GM19193 (cell line): ENCODE results near the gene SLC10A3.

Experiments used
- POLR2A ChIP-seq: IDR thresholded peaks from 4 replicates; pipeline ENCODE4 v1.6.1; 2011; ENCODE audit not compliant: insufficient read depth, insufficient read length; ENCODE audit errors: extremely low read depth

SLC10A3 gene

DNA sequence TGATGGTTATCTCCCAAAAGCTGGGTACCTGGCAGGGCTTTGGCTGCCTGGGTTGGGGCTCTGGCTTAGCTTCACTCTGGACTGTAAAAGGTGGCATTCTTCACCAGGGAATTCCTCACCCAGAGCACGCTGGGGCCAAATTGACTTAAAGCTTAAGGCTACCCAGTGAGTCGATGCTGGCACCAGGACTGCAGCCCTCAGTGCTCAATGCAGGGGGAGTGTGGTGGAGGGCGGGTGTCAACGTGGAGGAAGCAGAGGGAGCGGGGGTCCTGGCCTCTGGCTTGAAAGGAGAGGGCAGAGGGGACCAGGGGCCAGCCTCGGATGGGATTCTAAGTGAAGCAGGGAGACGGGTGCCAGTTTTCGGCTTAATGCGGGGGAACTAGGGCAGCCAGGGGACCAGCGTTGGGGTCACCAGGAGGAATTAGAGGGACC is 46.9 kb downstream of the SLC10A3 start:
- no peak for TF ChIP-seq POLR2A

DNA sequence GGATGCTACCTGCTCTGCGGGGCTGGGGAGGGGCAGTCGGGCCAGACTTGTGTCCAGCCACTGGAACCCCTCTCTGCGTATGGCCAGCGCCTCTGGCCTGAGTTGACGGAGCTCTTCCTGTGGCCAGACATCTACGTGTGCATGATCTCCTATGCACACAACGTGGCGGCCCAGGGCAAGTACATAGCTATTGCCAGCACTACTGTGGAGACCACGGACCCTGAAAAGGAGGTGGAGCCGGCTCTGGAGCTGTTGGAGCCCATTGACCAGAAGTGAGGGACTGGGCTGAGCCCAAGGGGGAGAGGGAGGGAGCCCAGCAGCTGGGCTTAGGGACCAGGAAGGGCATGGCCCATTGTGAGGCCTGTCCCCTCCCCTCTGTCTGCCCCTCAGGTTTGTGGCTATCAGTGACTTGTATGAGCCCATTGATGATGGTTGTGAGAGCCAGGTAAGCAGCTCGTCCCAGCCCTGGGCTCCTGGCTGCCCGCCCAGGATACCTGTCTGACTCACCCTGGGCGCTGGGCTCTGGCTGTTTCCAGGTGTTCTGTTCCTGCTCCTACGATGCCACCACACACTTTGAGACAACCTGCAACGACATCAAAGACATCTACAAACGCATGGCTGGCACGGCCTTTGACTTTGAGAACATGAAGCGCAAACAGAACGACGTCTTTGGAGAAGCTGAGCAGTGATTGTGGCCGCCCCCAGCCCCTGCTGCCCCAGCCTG is 48.3 kb downstream of the SLC10A3 start:
- TF ChIP-seq POLR2A, result no peak

DNA sequence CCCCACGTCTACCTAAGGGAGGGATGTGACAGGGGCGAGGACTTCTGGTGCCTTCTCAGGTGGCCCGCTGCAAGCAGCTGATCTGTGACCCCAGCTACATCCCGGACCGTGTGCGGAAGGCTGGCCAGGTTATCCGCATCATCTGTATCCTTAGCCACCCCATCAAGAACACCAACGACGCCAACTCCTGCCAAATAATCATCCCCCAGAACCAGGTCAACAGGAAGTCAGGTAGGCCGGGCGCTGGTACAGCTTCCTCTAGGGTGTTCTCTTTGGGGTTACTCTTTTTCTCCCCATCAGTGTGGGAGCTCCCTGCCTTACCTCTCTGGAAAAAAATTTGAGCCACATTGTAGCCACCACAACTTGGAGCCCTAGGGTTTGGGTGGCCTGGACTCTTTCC is 48.9 kb downstream of the SLC10A3 start:
- no peak for TF ChIP-seq POLR2A

DNA sequence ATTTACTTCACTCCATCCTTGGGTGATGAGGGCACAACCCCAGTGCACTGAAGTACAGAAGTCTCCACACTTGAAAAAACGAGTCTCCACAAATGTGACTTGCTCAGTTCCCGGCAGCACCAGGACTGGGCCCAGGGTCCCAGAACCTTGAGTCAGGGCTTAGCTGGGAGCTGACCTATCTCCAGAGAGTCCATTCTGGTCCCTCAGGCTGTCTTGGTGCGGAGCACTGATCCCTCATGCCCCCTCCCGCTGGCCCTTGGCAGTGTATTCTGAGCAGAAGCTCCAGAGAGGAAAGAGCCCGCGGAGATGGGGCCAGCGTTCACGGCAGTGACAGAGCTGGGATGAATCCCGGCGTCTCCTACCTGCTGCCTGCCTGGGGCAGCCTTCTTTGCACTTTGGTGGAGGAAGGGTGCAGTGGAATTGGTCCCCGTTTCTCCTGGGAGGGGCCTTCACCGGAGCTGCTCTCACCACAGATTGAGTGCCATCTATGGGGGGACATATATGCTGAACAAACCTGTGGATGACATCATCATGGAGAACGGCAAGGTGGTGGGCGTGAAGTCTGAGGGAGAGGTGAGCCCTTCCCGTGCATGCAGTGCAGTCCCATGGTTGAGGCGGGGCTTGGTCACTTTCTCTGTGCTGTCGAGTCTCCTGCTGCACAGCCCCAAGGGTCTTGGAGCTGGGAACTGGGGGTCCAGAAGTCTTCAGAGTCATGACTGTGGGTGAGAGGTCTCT is 49.6 kb downstream of the SLC10A3 start:
- no peak for TF ChIP-seq POLR2A

DNA sequence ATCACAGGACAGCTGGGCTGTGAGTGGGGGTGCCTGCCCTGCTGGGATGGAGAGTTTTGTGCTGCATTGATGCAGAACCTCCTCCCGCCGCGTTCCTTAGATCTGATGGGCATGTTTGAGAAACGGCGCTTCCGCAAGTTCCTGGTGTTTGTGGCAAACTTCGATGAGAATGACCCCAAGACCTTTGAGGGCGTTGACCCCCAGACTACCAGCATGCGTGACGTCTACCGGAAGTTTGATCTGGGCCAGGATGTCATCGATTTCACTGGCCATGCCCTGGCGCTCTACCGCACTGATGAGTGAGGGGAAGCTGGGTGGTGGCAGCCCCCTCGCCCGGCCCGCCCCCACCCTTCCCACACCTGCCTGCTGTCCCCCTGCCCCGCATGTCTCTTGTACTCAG is 50.6 kb downstream of the SLC10A3 start:
- no peak for TF ChIP-seq POLR2A

DNA sequence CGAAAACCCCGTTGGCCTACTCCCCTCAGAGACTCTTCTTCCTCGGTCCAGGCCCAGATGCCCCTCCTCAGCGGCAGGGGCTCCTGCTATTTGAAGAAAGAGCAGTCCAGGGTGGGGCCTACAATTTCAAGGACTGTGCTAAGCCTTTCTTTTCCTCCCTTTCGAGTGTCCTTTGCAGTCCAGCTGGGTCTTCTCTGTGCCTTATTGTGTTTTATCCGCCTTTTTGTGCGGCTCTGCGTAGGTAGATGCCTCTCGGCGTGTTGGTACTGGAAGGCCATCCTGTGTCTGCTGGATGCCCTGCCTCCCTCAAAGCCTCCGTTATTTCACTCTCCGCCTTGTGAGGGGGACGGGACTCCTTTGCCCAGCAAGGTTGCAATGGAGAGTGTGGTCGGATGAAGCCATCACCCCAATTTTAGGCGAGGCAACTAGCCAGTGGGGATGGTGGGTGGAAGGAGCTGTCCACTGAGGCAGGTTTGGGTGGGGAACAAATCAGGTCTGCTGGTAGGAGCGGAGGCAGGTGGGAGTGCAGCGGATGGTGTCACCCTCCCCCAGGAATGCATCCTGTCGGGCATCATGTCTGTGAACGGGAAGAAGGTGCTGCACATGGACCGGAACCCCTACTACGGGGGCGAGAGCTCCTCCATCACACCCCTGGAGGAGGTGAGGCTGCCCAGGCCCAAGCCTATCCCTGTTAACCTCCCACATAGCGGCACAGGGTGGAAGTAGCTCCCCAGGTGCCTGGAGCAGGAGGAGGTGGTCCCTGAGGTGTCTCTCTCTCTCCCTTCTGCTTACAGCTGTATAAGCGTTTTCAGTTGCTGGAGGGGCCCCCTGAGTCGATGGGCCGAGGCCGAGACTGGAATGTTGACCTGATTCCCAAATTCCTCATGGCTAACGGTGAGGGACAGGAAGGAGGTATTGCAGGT is 52.2 kb downstream of the SLC10A3 start:
- no peak for TF ChIP-seq POLR2A
